GM12892 (cell line): ENCODE measurements around the gene TCF7L1.

ENCODE experiments used
- POLR2A ChIP-seq: IDR thresholded peaks from 2 replicates; pipeline ENCODE4 v1.6.1; 2011; ENCODE audit warnings: low read depth, low read length, control low read depth
- POLR2AphosphoS5 ChIP-seq: IDR thresholded peaks from 2 replicates; pipeline ENCODE4 v1.6.1; 2011; ENCODE audit warnings: low read depth, low read length, control low read depth

GRCh38 chr2:85156619-85157018, 23.4 kb downstream of the TCF7L1 start:
- no peak for TF ChIP-seq POLR2A
- TF ChIP-seq POLR2AphosphoS5: no peak
